Neural crest cell (in vitro differentiated cells): ENCODE data around the gene EVA1B. TPM values are rescaled to one million over a fixed set of nuclear protein-coding genes. Genes with fewer than 3 reads are reported as not detected.

Experiments
- DNase-seq: peaks from one replicate; pipeline ENCODE4 v3.0.0; 2021; ENCODE audit warnings: low read depth, mixed read lengths, low spot score
- H3K27ac Mint-ChIP-seq: one replicate; pipeline ENCODE4 v1.8.0; 2021; ENCODE audit warnings: mild to moderate bottlenecking, mixed read lengths; ENCODE audit not compliant: unreplicated experiment
- H3K27me3 Mint-ChIP-seq: 2 replicates; pipeline ENCODE4 v1.8.0; 2021; ENCODE audit warnings: low read depth, mild to moderate bottlenecking, mixed read lengths
- H3K36me3 Mint-ChIP-seq: 2 replicates; pipeline ENCODE4 v1.8.0; 2021; ENCODE audit warnings: low read depth, mild to moderate bottlenecking, mixed read lengths
- H3K4me1 Mint-ChIP-seq: 2 replicates; pipeline ENCODE4 v1.8.0; 2021; ENCODE audit warnings: mixed read lengths
- H3K4me3 Mint-ChIP-seq: one replicate; pipeline ENCODE4 v1.8.0; 2021; ENCODE audit warnings: mild to moderate bottlenecking, mixed read lengths
- H3K9me3 Mint-ChIP-seq: 2 replicates; pipeline ENCODE4 v1.8.0; 2021; ENCODE audit warnings: mixed read lengths
- CTCF ChIP-seq: fragments of 200-600 bp; sonication (generic); conservative IDR thresholded peaks from 2 replicates; pipeline ENCODE4 v1.5.0; 2021; ENCODE audit warnings: antibody characterized with exemption, mild to moderate bottlenecking
- total RNA-seq: library from RNA; stranded (reverse); gene quantifications from 2 replicates; pipeline ENCODE4 v1.2.1, GENCODE V29; 2021

EVA1B gene
- total RNA-seq, 1 donor from 2014 or later: 28.5 TPM

- no peaks in the 10 kb centered on the region for H3K9me3 Mint-ChIP-seq
- no peak overlapping the region for H3K27ac Mint-ChIP-seq
- peak overlapping the region; percentile 67 for H3K4me3 Mint-ChIP-seq
- H3K36me3 Mint-ChIP-seq: peaks cover 22% of the 10 kb centered on the region
- no peak for DNase-seq
- peaks cover 23% of the 10 kb centered on the region for H3K4me1 Mint-ChIP-seq
- peaks cover 3% of the 10 kb centered on the region for H3K27me3 Mint-ChIP-seq
- no peak for TF ChIP-seq CTCF
Observed at GRCh38 chr1:36304521-36304920, 18.9 kb downstream of the EVA1B start.

- Mint-ChIP-seq H3K27ac (no peak overlapping the region), H3K4me1 (peaks cover 23% of the 10 kb centered on the region), H3K27me3 (peaks cover 3% of the 10 kb centered on the region), H3K4me3 (peak overlapping the region; percentile 75), H3K36me3 (peaks cover 21% of the 10 kb centered on the region), H3K9me3 (no peaks in the 10 kb centered on the region)
- TF ChIP-seq CTCF: no peak
- no peak for DNase-seq
Observed at GRCh38 chr1:36303650-36304360, 19.6 kb downstream of the EVA1B start.

GRCh38 chr1:36303244-36303643 is 20.2 kb downstream of the EVA1B start:
- Mint-ChIP-seq H3K27ac (no peak overlapping the region), H3K9me3 (no peaks in the 10 kb centered on the region), H3K27me3 (peaks cover 3% of the 10 kb centered on the region), H3K4me1 (peaks cover 23% of the 10 kb centered on the region), H3K36me3 (peaks cover 21% of the 10 kb centered on the region), H3K4me3 (peak overlapping the region; percentile 75)
- no peak for TF ChIP-seq CTCF
- no peak for DNase-seq

- TF ChIP-seq CTCF: no peak
- Mint-ChIP-seq H3K27me3 (no peaks in the 10 kb centered on the region), H3K27ac (peak overlapping the region; percentile 94), H3K36me3 (peaks cover 24% of the 10 kb centered on the region), H3K4me1 (peaks cover 18% of the 10 kb centered on the region), H3K9me3 (no peaks in the 10 kb centered on the region), H3K4me3 (no peak overlapping the region)
- DNase-seq: no peak
Observed at GRCh38 chr1:36301220-36301619, 22.2 kb downstream of the EVA1B start.

GRCh38 chr1:36300526-36300925 is 22.9 kb downstream of the EVA1B start:
- no peak for TF ChIP-seq CTCF
- H3K9me3 Mint-ChIP-seq: no peaks in the 10 kb centered on the region
- no peak overlapping the region for H3K4me3 Mint-ChIP-seq
- peaks cover 24% of the 10 kb centered on the region for H3K36me3 Mint-ChIP-seq
- no peak for DNase-seq
- H3K4me1 Mint-ChIP-seq: peaks cover 18% of the 10 kb centered on the region
- peak overlapping the region; percentile 58 for H3K27ac Mint-ChIP-seq
- H3K27me3 Mint-ChIP-seq: no peaks in the 10 kb centered on the region
